Measurements from ENCODE around the gene CADPS2.

Gene CADPS2

DNA sequence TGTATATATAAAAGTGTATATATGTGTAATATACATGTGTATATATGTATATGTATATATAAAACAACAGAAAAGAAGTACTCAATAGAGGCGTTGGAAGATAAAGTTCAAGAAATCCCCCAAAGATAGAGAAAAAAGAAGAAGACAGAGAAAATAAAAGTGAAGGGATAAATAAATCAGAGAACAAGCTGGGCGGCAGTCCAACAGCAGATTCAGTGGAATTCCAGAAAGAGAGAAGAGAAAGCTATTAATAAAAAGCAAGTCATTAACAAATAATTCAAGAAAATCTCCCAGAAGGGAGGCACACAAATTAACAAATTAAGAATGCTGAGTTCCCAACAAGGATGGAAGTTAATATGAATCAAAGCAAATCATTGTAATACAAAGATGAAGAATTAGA, 124.2 kb downstream of the CADPS2 start:
- H3K27me3 ChIP-seq (replicated peaks; ENCODE audit: insufficient read depth, low read length): no peaks in the 10 kb centered on the region
- no peaks in the 10 kb centered on the region for H3K9me2 ChIP-seq (replicated peaks; ENCODE audit: insufficient read depth, low read length)
- no peaks in the 10 kb centered on the region for H3K4me1 ChIP-seq (ENCODE audit: low read length)
- H3K79me2 ChIP-seq (ENCODE audit: low read length): peaks cover 12% of the 10 kb centered on the region; the same call in 1 of the 2 replicates
- H2AFZ ChIP-seq (ENCODE audit: low read length): no peak overlapping the region
- TF ChIP-seq, protein P1, sequence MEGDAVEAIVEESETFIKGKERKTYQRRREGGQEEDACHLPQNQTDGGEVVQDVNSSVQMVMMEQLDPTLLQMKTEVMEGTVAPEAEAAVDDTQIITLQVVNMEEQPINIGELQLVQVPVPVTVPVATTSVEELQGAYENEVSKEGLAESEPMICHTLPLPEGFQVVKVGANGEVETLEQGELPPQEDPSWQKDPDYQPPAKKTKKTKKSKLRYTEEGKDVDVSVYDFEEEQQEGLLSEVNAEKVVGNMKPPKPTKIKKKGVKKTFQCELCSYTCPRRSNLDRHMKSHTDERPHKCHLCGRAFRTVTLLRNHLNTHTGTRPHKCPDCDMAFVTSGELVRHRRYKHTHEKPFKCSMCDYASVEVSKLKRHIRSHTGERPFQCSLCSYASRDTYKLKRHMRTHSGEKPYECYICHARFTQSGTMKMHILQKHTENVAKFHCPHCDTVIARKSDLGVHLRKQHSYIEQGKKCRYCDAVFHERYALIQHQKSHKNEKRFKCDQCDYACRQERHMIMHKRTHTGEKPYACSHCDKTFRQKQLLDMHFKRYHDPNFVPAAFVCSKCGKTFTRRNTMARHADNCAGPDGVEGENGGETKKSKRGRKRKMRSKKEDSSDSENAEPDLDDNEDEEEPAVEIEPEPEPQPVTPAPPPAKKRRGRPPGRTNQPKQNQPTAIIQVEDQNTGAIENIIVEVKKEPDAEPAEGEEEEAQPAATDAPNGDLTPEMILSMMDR (IDR thresholded peaks at IDR 0.05; ENCODE audit: low read length): no peak
- TF ChIP-seq EZH2 (optimal IDR thresholded peaks at IDR 0.05; ENCODE audit: low read depth, low read length): no peak
- no peak for TF ChIP-seq EZH2phosphoT487 (IDR thresholded peaks at IDR 0.05; ENCODE audit: low read length)
- no peaks in the 10 kb centered on the region for H4K20me1 ChIP-seq (ENCODE audit: insufficient read depth, low read length)
- no peak overlapping the region for H3K27ac ChIP-seq (ENCODE audit: low read length)
- no peak overlapping the region for H3K4me2 ChIP-seq (ENCODE audit: low read depth, low read length)
- H3K36me3 ChIP-seq (replicated peaks; ENCODE audit: insufficient read depth, low read length): no peaks in the 10 kb centered on the region
- H3K9me3 ChIP-seq (replicated peaks; ENCODE audit: insufficient read depth, low read length): no peaks in the 10 kb centered on the region
- no peaks in the 10 kb centered on the region for H3F3A ChIP-seq (ENCODE audit: insufficient read depth, low read length)
- DNase-seq: no peak
- H3K4me3 ChIP-seq (ENCODE audit: low read length): no peak overlapping the region
- H3K9ac ChIP-seq (ENCODE audit: low read length): no peak overlapping the region

DNA sequence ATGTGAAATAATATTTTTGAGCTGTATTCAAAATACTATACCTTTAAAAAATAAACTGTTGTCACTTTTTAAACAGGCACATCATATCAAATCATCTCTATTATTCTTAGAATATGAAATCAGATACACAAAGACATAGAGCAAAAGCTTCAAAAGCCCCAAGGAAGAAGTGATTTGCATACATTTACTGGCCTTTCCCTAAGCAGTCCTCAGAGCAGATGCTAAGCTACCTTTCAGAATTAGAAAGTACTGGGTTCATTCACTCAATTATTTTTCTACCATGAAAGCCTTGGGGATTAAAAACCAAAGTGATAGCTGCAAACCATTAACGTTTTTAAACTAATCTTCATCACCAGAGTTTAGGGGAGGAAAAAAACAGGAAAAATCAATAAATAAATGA, 127.8 kb downstream of the CADPS2 start:
- no peak for TF ChIP-seq EZH2phosphoT487 (IDR thresholded peaks at IDR 0.05; ENCODE audit: low read length)
- TF ChIP-seq, protein P1 (IDR thresholded peaks at IDR 0.05; ENCODE audit: low read length): no peak
- TF ChIP-seq EZH2 (optimal IDR thresholded peaks at IDR 0.05; ENCODE audit: low read depth, low read length): no peak
- Histone ChIP-seq H3K9ac (ENCODE audit: low read length) (no peak overlapping the region), H3K36me3 (replicated peaks; ENCODE audit: insufficient read depth, low read length) (no peaks in the 10 kb centered on the region), H3K9me2 (replicated peaks; ENCODE audit: insufficient read depth, low read length) (no peaks in the 10 kb centered on the region), H4K20me1 (ENCODE audit: insufficient read depth, low read length) (no peaks in the 10 kb centered on the region), H2AFZ (ENCODE audit: low read length) (no peak overlapping the region), H3K9me3 (replicated peaks; ENCODE audit: insufficient read depth, low read length) (no peaks in the 10 kb centered on the region), H3K27ac (ENCODE audit: low read length) (no peak overlapping the region), H3K4me3 (ENCODE audit: low read length) (no peak overlapping the region), H3K4me2 (ENCODE audit: low read depth, low read length) (no peak overlapping the region), H3K79me2 (ENCODE audit: low read length) (0 out of 2 replicates have a peak, but pooled peaks cover 12% of the 10 kb centered on the region), H3K4me1 (ENCODE audit: low read length) (no peaks in the 10 kb centered on the region), H3K27me3 (replicated peaks; ENCODE audit: insufficient read depth, low read length) (no peaks in the 10 kb centered on the region), H3F3A (ENCODE audit: insufficient read depth, low read length) (no peaks in the 10 kb centered on the region)
- no peak for DNase-seq

DNA sequence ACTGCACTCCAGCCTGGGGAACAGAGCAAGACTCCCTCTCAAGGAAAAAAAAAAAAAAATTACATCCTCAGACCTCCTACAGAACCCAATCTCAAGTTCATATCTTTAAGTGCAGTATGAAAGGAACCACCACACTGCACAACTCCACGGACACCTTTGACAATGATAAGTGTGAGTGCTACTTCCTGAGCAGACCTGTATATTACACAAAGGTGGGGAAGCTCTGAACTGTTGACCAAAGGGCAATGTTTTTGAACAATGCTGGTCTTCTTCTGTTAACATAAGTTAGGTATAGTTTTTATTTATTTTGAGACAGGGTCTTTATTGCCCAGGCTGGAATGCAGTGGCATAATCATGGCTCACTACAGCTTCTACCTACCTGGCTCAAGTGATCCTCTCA, 129.4 kb downstream of the CADPS2 start:
- no peak overlapping the region for H2AFZ ChIP-seq (ENCODE audit: low read length)
- no peak overlapping the region for H3K27ac ChIP-seq (ENCODE audit: low read length)

More for the DNA sequence above, 129.4 kb downstream of the CADPS2 start:
- no peak overlapping the region for H3K4me2 ChIP-seq (ENCODE audit: low read depth, low read length)
- no peak overlapping the region for H3K4me3 ChIP-seq (ENCODE audit: low read length)
- H3K79me2 ChIP-seq (ENCODE audit: low read length): 0 out of 2 replicates have a peak, but pooled peaks cover 5% of the 10 kb centered on the region
- H3K36me3 ChIP-seq (replicated peaks; ENCODE audit: insufficient read depth, low read length): no peaks in the 10 kb centered on the region
- no peaks in the 10 kb centered on the region for H3K9me2 ChIP-seq (replicated peaks; ENCODE audit: insufficient read depth, low read length)
- TF ChIP-seq EZH2phosphoT487 (IDR thresholded peaks at IDR 0.05; ENCODE audit: low read length) (no peak), EZH2 (optimal IDR thresholded peaks at IDR 0.05; ENCODE audit: low read depth, low read length) (no peak)
- TF ChIP-seq, protein P1 (IDR thresholded peaks at IDR 0.05; ENCODE audit: low read length): no peak
- no peaks in the 10 kb centered on the region for H4K20me1 ChIP-seq (ENCODE audit: insufficient read depth, low read length)
- no peaks in the 10 kb centered on the region for H3F3A ChIP-seq (ENCODE audit: insufficient read depth, low read length)
- no peak for DNase-seq
- H3K9ac ChIP-seq (ENCODE audit: low read length): no peak overlapping the region
- H3K4me1 ChIP-seq (ENCODE audit: low read length): no peaks in the 10 kb centered on the region
- no peaks in the 10 kb centered on the region for H3K27me3 ChIP-seq (replicated peaks; ENCODE audit: insufficient read depth, low read length)
- H3K9me3 ChIP-seq (replicated peaks; ENCODE audit: insufficient read depth, low read length): no peaks in the 10 kb centered on the region

Data from MM.1S (cell line).